NB4 (cell line): ENCODE results near the gene OR10H2.

Source experiments
- MYC ChIP-seq: IDR thresholded peaks from 2 replicates; pipeline ENCODE4 v1.6.1; 2011; ENCODE audit warnings: low read depth, low read length
- POLR2A ChIP-seq: IDR thresholded peaks from 2 replicates; pipeline ENCODE4 v1.6.1; 2011; ENCODE audit warnings: mild to moderate bottlenecking; ENCODE audit not compliant: insufficient read length; ENCODE audit errors: extremely low read depth
- TF ChIP-seq, protein P1 (sequence below): IDR thresholded peaks from one replicate; pipeline ENCODE4 v1.5.1; 2012; ENCODE audit warnings: low read depth, low read length
- TF ChIP-seq, protein P2 (sequence below): IDR thresholded peaks from 2 replicates; pipeline ENCODE4 v1.6.1; 2011; ENCODE audit warnings: low read depth, low read length

DNA sequence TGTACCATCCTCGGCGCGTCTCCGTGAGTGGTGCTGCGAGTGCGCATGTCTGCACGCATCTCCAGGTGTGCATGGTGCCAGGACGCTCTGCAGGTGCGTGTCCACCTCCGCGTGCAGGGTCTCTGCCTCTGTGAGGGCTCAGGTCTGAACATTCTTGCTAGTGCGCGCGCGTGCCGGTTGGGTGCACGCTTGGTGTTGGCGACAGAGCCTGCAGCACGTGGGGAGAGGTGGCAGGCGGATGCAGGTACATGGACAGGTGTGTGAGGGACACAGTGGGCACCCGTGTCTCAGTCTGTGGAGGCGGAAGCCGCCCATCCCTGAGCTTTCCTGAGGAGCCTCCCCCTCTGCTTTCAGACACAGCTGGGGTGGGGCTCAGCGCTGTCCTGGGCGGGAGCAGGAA is 4.9 kb upstream of the OR10H2 start:
- TF ChIP-seq, protein P1, sequence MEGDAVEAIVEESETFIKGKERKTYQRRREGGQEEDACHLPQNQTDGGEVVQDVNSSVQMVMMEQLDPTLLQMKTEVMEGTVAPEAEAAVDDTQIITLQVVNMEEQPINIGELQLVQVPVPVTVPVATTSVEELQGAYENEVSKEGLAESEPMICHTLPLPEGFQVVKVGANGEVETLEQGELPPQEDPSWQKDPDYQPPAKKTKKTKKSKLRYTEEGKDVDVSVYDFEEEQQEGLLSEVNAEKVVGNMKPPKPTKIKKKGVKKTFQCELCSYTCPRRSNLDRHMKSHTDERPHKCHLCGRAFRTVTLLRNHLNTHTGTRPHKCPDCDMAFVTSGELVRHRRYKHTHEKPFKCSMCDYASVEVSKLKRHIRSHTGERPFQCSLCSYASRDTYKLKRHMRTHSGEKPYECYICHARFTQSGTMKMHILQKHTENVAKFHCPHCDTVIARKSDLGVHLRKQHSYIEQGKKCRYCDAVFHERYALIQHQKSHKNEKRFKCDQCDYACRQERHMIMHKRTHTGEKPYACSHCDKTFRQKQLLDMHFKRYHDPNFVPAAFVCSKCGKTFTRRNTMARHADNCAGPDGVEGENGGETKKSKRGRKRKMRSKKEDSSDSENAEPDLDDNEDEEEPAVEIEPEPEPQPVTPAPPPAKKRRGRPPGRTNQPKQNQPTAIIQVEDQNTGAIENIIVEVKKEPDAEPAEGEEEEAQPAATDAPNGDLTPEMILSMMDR, result no peak
- TF ChIP-seq POLR2A, result no peak
- TF ChIP-seq MYC, result no peak
- TF ChIP-seq, protein P2, sequence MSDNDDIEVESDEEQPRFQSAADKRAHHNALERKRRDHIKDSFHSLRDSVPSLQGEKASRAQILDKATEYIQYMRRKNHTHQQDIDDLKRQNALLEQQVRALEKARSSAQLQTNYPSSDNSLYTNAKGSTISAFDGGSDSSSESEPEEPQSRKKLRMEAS, result no peak
